Hepatic stellate cell (primary cell): ENCODE data around the gene MMP19.
"Not testable (repeated sequence)": the region's sequence is repeated elsewhere in the genome, so short reads cannot be mapped to it uniquely, and the experiment has no call there.

Experiments
- DNase-seq: peaks from one replicate; pipeline ENCODE4 v3.0.0; 2011; ENCODE audit warnings: low spot score

The MMP19 gene

GRCh38 chr12:55844961-55845360 is 2.2 kb upstream of the MMP19 start:
- DNase-seq: no peak

- DNase-seq: no peak
These were observed 695 bp upstream of the MMP19 start for GRCh38 chr12:55843431-55843830.

- no peak for DNase-seq
These were observed 2.0 kb downstream of the MMP19 start for GRCh38 chr12:55840581-55841351.

GRCh38 chr12:55839345-55840140 is 3.2 kb downstream of the MMP19 start:
- no peak for DNase-seq

- DNase-seq: no peak
These were observed 4.4 kb downstream of the MMP19 start for GRCh38 chr12:55838361-55838760.

- DNase-seq: not testable (repeated sequence)
These were observed 8.3 kb downstream of the MMP19 start for GRCh38 chr12:55834400-55834799.

- DNase-seq: no peak
These were observed 9.7 kb downstream of the MMP19 start for GRCh38 chr12:55833056-55833455.

- no peak for DNase-seq
These were observed 11.3 kb downstream of the MMP19 start for GRCh38 chr12:55831447-55831815.

- DNase-seq: peak; percentile 73
These were observed 11.9 kb downstream of the MMP19 start for GRCh38 chr12:55830601-55831446.

GRCh38 chr12:55829967-55830600 is 12.7 kb downstream of the MMP19 start:
- peak; percentile 35 for DNase-seq

GRCh38 chr12:55828357-55828756 is 14.4 kb downstream of the MMP19 start:
- no peak for DNase-seq

GRCh38 chr12:55827806-55828205 is 14.9 kb downstream of the MMP19 start:
- DNase-seq: no peak

GRCh38 chr12:55824726-55825125 is 18.0 kb downstream of the MMP19 start:
- no peak for DNase-seq

- no peak for DNase-seq
These were observed 19.3 kb downstream of the MMP19 start for GRCh38 chr12:55823419-55823818.

GRCh38 chr12:55822228-55822627 is 20.5 kb downstream of the MMP19 start:
- no peak for DNase-seq

GRCh38 chr12:55820679-55821078 is 22.1 kb downstream of the MMP19 start:
- DNase-seq: no peak

GRCh38 chr12:55818886-55819285 is 23.9 kb downstream of the MMP19 start:
- DNase-seq: no peak

GRCh38 chr12:55818140-55818728 is 24.5 kb downstream of the MMP19 start:
- DNase-seq: peak; percentile 63

- peak; percentile 98 for DNase-seq
These were observed 25.2 kb downstream of the MMP19 start, which contains the start of the genes ORMDL2 and SARNP for GRCh38 chr12:55817345-55818139. Gene ORMDL2 (plus strand): TSS chr12:55818041. CDS start chr12:55819000, 959 bp downstream. Gene SARNP (minus strand): TSS chr12:55817724. CDS start chr12:55817701, 23 bp downstream.

- DNase-seq: peak; percentile 45
These were observed 25.8 kb downstream of the MMP19 start for GRCh38 chr12:55816881-55817344.
